HG02610 (cell line): ENCODE data around the gene F8.

Source experiments
- ATAC-seq: cut with Tn5 transposase; IDR thresholded peaks from one replicate; pipeline ENCODE4 v1.9.1; 2021; ENCODE audit warnings: mild to moderate bottlenecking, moderate library complexity; ENCODE audit not compliant: unreplicated experiment

The F8 gene

DNA sequence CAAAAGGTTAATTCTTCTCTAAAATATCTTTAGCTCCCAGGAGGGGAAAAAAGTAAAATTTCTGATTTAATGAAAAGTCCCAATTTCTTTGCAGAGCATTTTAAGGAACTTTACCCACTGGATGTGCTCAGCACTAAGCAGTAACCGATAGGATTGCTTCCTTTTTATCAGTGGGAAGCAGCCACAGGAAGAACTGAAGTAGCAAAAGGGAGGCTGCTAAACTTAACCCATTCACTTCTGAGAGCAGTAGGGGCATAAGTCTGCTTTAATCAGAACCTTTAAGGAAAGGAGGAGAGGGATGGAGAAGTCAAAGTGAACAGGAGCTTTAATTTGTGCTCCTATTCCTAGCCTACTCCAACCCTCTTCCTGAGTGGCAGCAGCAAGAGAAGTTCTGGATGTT, at the start of gene F8:
Gene F8, minus strand, starts transcription at position 139 of the 400 bp plus-strand sequence. CDS start 171 bp downstream, outside the sequence.
- ATAC-seq = no peak

DNA sequence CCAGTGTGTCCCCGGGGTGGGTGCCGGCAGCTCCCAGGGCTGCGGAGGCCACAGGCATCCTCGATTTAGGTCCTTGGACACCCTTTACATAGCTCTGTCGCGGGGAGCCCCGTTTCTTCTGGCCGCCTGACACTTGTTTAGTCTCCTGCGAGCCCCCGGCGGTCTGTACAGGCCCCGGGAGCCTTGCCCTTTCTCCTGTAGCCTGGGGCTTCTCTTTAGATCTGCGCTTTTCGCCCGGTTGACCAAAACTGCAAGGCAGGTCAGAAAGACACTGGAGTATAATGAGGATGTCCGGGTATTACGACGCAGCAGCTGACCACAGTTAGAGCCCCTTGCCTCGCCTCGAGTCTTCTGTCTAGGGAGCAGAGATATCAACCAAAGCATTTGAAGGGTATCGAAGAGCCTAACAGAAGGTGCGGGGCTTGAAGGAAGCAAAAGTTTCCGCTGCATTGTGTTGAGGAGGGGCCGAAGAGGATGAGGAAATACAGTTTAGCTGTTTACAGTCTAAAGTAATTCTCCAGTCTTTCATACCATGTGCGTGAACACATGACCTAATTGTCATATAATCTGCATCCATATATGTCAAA, 49.3 kb upstream of the F8 start:
- ATAC-seq = no peak

DNA sequence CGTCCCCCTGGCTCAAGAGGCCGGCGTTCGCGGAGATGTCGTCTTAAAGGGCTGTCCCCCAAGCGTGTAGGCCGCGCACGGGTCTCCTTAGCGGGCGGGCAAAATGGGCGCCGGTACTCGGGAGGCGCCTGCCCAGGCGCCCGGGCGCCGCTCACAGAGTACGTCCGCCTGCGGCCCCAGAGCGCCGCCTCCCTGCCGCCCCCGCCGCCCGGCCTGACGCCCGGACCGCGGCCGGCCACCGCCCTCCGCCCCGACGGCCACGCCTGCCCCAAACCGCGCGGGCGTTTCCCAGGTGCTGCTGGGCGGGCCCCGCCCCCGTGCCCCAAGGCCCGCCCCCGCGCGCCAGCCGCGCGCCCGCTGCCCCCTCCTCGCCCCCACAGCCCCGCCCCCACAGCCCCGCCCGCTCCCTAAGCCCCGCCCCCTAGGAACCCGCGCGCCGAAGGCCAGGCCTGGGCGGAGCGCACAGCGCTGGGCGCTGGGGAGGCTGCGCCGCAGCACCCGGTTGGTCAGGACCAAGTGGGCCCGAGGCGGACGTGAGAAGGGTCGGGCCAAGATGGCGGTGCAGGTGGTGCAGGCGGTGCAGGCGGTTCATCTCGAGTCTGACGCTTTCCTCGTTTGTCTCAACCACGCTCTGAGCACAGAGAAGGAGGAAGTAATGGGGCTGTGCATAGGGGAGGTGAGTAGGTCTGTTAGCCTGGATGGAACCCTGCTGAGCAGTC, 48.6 kb upstream of the F8 start, which contains the start of the genes BRCC3, CMC4 and MTCP1:
Gene BRCC3, plus strand, starts transcription at position 534 of the 719 bp plus-strand sequence. Its CDS starts 20 bp downstream, at position 554.
Gene CMC4, minus strand, starts transcription at position 162 of the 719 bp plus-strand sequence. CDS start 7,113 bp downstream, outside the sequence.
Gene MTCP1, minus strand, starts transcription at position 162 of the 719 bp plus-strand sequence. CDS start 5,126 bp downstream, outside the sequence.
- peak; percentile 88 for ATAC-seq

DNA sequence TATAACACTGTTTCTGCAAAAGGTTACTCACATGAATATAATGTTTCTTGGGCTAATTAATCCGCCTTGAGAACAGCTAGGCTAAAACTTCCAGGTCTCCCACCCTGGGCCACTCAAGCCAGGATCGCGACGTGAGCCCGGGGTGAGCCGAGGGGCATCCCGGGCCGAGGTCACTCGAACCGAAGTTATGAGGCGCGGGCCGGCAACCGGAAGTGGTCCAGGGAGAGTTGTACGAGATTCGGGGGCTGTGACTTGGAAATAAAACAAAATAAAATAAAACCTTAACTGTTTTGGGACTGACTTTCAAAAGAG, 48.1 kb upstream of the F8 start:
- peak; percentile 18 for ATAC-seq

DNA sequence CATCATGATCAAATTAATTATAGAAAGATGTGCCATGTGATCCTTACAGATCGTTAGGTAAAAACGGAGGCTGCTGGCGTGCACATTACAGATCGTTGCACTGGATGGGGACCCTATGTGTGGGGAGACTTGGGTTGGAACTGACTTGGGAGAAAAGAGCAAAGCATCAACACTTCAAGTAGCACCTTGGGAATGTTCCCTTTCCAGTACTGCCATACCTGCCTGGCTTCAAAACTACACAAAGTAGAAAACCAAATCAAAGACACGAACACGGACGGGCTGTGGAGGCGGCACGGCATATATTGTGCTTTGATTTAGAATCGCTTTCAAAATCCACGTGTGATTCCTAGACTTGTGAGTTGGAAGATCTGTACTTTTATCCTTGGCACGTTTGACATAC, 47.5 kb upstream of the F8 start:
- no peak for ATAC-seq

DNA sequence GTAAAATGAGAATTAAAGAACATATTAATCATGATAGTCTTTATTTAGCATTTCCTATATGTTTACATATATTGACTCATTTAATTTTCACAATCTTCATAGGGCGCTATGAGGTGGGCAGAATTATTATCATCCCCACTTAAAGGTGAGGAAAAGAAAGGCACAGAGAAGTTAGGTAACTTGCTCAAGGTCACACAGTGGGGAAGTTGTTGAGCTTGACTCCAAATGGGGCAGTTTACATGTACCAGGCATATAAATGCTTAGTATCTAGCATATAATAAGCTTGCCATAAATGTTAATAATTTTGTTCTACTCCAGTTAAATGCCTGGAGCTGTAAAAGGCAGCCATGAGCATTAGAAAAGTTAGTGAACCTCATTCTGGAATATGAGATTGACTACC, 46.9 kb upstream of the F8 start:
- ATAC-seq = no peak

DNA sequence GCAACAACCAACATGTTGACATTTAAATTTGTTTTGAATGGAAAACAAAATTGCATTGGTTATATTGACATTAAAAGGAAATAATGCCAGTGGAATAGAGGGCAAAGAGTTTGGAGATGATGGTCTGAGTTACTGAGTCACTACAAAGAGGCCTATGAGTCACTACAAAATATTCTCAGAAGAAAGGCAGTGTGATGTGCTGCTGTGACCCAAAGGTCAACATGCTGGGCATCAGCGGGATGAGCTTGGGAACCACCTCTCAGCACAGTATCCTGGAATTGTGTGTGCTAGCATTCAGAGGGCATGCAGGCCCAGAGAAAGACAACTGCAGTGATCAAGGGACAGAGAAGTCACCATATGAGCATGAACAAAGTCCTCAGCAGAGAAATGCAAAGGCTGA, 45.6 kb upstream of the F8 start:
- ATAC-seq = no peak

DNA sequence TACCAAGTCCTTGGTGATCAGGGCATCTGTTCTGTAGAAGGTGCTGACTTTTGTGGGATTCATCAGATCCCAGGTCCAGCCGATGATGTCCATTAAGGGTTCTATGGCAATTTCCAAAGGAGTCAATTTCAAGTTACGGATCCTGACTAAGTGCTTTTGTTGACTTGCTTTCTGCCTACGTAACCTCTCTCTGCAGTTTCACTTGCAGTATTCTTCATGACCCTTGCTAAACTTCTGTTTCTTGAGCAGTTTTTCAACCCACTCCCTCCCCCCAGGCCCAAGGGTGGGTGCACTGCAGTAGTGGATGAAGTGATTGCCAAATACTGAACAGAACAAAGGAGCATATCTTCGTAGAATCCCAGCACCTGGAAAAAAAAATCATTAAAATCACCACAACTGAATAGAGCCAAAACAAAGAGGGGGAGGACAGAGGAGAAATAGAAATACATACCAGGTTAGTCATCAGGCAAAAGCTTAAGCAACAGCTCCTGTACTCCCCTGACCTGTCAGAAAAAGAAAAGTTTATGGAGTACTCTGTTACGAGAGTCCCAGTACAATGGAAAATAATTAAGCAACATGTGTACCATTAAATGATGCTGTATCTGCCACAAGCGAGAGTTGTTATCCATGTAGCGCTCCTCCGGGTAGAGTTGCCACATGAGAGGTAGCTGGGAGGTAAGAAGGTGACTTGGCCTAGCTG, 42.7 kb upstream of the F8 start:
- no peak for ATAC-seq

DNA sequence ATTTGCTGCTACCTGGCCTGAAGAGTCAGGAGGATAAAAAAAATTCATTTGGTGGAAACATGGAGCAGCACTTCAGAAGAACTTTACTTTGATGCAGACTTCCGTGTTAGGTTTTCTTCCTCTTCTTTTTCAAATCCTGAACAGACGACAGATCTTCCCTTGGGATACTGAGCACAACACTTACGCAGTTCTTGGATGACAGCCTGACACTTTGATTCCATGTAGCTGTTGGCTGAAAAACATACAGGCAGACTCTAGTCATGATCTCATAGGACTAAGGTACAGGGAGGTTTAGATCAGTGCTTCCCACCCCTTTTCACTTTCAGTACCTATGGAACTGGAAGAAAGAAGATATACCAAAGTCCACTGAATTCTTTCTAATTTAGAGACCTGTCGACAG, 39.2 kb upstream of the F8 start:
- ATAC-seq = no peak

DNA sequence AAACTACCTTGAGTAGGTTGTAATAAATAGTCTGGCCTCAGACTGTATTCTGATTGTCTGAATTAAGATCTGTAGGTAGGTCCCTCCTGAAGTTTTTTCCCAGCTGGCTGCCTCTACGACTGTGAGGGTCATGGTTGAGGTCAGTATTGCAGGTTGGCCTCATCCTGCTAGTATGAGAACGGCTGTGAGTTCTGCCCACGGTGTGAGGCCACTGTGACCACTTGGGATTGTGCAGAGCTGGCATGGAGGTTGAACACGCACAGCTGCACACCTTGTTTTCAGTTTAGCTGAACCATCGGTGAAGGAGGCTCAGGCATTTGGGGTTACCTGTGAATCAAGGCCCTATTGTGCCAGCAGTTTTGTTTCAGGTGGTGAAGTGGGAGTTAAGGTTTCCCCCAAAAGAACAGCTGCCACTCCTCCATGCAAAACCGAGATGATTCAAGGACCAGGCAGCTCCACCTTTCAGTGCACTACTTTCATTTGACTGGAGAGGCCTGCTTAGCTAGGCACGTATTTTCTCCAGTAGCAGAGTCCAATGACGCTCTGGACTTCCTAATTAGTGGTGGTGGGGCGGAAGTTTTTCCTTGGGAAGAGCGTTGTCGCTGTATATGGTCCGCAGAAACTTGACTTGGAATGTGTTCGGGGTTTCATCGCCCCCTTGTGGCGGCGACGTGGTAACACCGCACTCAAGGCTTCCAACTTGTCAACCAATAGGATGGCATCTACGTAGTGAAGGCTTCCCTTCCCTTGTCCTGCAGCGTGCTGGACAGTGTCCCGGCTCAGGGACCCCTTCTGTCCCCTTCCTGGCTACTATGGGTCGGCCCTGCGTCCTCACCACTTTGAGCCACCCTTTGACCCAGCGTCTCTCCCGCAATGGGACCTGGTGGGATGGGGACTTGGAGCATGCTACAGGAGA, 34.6 kb upstream of the F8 start:
- no peak for ATAC-seq

DNA sequence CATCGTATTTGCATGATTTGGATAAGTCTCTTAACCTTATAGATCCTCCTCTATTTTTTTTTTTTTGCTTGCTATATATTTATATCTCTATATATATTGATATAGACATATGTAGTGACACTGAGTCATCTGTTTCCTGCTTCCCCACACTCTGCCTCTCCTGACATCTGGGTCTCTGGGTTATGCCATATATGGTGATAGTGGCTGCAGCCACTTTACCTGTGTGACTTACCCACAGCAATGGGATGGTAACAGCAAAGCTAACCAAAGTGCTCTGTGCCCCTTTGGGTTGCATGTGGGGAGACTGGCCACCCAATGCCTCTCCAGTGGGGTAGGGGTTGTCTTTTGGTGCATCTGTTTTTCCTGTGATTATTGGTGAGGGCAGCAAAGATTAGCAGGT, 33.9 kb upstream of the F8 start:
- no peak for ATAC-seq

DNA sequence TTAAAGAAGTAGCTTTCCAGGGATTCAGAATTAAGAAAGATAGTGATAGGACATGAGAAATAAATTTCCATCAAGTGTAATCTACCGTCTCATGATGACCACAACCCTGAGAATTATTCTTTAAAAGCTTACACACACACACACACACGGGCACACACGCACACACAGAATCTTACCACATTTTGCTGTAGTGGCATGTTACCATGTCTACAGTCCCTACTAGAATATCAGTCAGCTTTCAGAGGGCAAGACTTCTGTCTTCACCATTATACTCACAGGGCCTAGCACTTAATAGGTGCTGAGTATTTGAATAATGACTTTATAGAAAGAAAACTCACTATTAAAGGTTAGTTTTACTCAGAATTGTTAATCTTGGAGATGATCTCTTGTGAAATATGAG, 33.0 kb upstream of the F8 start:
- ATAC-seq = no peak

DNA sequence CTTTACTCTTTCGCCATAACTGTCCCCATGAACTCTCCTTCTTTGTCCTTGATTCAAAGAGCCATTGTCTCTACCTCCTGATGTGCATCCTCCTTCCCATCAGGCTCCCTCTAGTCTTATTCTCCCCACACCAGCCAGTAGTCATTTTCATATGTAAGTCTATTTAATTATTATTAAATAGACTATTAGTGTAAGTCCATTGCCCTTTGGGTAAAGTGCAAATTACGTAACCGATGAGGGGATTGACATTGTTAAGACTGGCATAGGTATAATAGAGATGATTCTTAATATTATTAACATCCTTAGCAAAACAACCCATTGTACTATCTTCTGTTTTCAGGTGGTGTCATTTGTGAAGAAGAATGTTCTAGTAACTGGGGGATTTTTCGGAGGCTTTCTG, 31.7 kb upstream of the F8 start:
- ATAC-seq = no peak

DNA sequence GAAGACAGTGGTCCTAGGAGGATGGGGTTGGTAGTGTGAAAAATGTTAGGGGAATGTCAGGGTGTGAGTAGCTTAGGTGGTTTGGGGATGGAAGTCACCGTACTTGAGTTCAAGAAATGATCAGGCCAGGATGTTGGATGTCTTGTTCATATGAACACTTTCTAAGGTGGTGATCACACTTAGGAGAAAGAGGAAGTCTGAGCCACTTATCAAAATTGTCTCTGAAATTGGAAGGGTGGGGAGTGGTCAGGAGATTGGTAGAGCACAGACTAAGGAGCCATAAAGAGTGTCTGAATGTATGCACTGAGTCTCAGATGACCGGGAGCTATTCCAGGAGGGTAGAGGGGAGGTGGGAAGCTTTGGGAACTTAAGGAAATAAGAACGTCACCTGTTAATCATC, 31.1 kb upstream of the F8 start:
- no peak for ATAC-seq

DNA sequence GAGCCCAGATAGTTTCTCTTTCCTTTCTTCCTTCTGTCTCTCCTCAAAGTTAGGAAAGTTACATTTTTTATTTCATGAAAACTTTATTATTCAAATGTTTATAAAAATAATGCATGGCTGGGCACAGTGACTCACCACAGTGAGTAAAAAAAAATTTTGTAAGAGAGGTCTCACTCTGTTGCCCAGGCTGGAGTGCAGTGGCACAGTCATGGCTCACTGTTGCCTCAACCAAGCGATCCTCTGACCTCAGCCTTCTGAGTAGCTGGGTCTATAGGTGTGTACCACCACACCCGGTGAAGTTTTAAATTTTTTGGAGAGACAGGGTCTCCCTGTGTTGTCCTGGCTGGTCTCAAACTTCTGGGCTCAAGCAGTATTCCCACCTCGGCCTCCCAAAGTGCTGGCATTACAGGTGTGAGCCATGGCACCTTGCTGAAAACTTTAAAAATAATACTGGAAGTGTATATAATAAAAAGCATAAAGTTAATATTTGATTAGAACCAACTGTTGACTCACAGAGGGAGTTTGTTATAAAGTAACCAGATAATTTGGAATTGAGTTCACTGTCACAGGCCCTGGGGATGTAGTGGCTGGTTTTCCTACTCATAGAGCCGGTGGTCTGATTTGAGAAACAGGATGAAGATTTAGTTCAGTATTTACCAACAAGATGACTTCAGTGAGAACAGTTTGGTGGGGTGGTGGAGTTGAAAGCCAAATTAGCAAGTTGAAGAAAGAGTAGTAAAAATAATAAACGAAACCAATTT, 30.4 kb upstream of the F8 start:
- ATAC-seq = no peak

DNA sequence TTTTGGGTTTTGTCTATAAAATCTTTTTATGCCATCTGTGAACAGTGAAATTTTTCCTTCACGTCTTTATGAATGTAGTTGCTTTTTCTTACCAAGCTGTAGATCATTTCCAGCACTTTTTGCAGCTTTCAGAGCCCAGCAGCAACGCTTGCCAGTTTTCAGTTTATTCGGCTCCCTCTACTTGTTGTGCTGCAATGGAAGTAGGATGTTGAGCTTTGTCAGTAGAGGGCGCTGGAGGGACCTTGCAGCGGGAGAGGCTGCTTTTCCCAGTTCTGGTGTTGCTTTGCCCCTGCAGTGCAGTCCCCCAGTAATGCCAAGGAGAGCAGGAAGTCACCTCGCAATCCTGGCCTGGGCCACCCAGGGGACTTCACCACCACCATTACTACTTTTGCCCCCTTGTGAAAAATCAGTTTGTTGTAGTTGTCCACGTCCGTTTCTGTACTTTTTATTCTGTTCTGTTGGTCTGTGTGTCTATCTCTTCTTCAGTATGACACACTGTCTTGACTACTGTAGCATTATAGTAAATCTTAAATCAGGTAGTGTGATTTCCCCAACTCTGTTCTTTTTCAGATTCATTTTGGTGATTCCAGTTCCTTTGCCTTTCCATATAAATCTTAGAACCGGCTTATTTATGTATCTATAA, 26.6 kb upstream of the F8 start:
- ATAC-seq = no peak

DNA sequence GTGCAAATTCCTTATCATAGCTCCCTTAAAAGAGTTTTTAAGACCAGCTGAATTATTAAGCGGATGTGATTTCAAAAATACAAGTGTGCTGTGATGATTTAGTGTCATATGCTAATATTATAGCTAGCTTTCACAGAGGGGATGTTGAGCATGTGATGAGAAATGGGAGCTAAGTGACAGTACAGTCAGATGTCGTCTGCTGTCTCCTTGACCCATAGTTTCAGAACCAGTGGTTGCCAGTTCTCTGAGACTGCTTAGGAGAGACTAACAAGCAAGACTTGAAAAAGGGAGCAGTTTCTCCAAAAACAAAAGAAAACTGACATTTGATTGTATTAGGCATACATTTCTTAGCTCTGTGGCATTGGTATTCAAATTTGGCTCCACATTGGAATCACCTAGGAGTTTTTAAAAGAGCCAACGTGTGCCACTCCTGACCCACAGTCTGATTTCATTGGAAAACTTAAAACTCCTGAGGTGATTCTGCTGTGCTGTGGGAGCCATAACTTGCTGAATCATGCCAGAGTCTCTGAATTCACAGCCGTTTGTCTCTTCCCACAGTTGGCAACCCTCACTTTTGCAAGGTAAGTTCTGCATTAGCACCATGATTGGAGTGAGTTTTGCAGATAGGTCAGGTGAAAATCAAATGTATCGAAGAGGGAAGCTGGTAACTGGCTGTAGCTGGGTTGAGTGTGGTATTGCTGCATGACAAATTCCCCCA, 24.4 kb upstream of the F8 start:
- ATAC-seq = no peak

DNA sequence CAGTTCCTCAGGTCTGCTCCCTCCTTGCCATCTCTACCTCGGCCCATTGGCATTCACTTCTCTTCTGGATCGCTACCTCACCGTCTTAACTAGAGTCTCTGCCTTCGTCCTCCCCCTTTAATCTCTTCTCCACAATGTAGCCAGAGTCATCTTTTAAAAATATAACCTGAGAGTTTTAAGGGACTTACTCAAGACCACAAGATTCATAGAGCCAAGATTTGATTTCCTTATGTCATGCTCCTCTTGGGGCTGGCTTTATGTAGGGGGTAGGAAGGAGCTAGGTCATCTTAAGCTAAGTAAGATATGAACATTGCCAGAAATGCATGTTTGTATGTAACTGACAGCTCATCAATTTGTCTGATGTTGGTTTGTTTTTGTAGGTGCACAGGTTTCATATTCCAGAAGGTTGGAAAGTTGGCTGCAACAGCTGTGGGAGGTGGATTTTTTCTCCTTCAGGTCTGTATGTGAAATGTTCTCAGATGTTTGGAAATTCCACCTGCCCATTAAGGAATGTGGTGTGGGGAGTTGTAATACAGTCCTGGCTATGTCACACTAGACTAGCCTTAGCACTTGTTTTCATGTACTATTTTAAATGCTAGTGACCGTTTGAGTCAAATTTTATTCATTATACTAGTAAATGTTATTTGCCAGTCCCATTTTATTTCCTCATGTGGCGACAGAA, 23.7 kb upstream of the F8 start:
- no peak for ATAC-seq

DNA sequence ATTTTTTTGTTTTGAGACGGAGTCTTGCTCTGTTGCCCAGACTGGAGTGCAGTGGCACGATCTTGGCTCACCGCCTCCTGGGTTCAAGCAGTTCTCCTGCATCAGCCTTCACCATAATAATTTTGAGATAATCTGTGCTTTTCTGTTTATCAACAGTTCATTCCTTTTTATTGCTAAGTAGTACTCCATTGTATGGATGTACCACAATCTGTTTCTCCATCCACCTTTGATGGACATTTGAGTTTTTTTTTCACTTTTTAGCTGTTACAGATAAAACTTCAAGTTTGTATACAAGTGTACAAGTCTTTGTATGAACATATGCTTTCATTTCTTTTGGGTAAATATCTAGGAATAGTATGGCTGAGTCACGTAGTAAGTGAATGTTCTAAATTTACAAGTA, 13.2 kb upstream of the F8 start:
- ATAC-seq = no peak
